NCI-H82 (cell line): ENCODE measurements around the gene CTNNA1.
A peak's percentile ranks its signal among the peaks of the same experiment; 100 is the strongest.
"Not testable (repeated sequence)": the region's sequence is repeated elsewhere in the genome, so short reads cannot be mapped to it uniquely, and the experiment has no call there.

Experiments
- DNase-seq: peaks from one replicate; lab custom pipeline; 2025; lab: John Stamatoyannopoulos, UW

Gene CTNNA1

DNA sequence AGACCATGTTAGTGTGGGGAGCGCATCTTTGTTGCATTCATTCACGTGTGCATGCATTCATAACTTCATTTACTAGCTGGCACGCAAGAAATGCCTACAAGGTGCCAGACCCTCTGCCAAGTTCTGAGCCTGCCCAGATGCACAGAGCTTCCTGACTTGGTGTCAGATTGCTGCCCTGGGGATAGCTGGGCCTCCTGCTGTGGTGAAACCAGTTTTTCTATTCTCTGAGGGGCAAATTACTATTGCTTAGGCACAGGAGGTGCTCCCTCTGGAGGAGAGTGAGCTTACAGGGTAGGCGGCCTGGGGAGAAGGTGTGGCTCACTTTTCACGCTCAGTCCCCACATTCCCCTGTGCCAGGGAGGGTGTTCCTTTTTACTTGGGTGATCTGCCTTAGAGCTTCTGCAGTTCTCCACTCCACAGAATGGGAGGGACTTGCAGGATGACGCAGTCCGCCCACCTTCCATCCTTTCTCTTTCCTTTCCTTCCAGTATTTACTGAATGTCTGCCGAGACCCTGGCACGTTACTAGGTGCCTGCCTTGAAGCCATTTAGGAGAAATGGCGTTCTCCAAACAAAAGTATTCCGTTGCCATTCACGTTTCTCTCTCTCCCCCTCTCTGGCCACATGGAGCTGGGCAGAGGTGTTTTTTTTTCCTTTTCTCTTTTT lies 27.9 kb upstream of the CTNNA1 start:
- peak; percentile 41 for DNase-seq

DNA sequence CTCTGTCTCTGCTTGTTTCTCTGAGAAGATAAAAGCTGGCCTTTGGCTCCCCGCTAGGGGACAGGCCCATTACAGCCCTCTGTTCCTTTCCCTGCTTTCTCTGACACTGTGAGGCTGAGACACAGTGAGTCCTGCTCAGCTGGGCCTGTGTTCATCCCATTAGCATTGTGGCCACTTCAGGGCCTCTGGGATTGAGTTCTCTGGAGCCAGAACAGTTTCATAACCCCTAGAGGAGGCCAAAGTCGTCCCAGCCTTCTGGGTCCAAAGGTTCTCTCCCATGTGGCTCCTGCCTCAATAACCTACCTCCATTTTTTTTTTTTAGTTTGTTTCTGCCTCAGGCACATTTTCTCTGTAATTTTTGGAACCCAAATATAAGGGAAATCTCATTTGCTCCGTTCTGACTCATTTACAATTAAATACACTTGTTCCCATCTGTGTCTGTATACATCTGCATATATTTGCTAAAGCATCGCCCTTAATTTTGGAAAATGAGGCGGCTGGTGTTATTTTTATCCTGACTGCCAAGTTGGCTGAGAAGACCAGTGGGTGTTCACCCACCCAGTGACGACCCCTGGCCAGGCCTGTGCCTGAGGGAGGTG lies 27.3 kb upstream of the CTNNA1 start:
- no peak for DNase-seq

DNA sequence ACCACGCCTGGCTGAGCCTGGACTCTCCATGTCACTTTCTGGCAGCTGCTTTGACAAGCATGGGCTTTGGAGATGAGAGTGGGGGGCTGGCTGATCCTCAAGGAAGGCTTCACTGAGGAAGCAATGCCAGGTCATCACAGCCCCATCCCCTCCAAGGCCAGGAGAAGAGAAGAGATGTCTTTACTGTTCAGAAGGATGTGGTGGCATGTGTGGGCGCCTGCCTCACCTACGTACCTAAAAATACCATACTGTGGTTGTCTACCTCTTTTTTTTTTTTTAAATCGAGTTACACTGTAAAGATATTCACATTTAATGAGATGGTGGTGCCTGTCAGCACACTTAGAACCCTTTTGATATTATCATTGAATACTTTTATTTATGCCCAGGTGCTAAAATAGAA lies 26.4 kb upstream of the CTNNA1 start:
- DNase-seq: no peak

DNA sequence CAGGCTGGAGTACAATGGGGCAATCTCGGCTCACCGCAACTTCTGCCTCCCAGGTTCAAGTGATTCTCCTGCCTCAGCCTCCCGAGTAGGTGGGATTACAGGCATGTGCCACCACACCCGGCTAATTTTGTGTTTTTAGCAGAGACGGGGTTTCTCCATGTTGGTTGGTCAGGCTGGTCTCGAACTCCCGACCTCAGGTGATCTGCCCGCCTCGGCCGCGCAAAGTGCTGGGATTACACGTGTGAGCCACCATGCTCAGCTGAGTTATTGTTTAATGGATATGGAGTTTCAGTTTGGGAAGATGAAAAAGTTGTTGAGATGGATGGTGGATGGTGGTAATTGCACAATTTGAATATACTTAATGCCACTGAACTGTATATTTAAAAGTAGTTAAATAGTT lies 22.7 kb upstream of the CTNNA1 start:
- DNase-seq: not testable (repeated sequence)

DNA sequence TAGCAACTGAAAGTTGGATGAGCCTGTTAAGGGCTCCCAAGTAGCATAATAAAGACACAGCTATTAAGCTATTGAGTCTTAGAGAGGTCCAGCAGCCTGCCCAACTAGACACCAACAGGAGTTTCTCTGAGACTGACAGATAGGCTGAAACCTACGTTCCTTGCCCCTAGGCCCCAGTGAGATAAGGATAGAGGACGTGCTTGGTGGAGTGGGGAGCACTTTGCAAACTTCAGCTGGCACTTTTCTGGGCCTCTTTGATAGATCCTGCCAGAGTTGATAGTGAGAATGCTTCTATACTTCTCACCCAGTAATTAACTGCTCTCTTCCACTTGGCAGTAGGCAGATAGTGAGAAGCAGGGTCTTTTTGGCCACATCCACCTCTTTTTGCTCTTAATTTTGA lies 20.8 kb upstream of the CTNNA1 start:
- DNase-seq: no peak

DNA sequence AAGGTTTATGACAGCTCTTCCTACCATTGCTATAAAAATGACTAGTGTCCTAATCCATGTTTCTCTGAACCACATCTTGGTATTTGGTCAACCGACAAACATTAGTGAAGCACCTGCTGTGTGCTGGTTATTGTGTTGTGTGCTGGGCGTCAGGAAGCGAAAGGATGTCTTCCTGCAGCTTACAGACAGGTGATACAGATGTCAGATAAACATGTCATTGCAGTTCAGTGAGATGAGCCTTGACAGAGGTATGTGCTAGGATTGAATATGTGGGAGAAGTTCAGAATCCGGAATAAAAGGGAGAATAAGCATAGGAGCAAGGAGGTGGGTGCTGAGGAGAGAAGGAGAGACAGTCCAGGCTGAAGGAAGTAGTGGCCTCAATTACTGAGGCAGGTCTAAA lies 20.3 kb upstream of the CTNNA1 start:
- DNase-seq: no peak

DNA sequence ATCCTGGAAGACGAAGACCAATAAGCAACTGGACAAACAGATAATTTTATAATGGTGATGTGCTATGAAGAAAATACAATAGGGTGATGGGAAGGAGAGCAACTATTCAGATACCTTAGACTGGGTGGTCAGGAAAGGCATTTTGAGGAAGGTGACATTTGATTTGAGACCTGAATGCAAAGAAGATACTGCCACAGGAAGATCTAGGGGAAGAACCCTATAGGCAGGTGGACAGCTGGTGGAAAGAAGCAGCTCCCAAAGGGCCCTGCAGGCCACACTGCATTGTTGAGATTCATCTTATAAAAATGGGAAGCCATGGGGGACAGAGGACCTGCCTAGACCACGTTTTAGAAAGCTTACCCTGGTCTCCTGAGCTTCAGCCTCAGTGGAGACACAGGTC lies 19.7 kb upstream of the CTNNA1 start:
- no peak for DNase-seq

DNA sequence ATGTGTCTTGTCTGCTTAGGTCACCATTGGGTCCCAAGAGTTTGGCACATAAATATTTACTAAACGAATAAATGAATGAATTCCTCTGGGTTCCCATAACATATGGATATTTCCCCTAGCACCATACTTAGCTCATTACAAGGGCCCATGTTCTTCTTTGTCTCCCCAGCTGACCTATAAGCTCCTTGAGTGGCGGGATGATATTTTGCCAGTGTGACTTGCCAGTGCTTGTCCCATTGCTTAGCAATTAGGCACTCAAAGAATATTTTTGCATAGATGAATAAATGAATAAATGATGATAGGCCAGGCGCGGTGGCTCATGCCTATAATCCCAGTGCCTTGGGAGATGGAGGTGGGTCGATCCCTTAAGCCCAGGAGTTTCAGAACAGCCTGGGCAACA lies 16.9 kb upstream of the CTNNA1 start:
- DNase-seq: no peak

DNA sequence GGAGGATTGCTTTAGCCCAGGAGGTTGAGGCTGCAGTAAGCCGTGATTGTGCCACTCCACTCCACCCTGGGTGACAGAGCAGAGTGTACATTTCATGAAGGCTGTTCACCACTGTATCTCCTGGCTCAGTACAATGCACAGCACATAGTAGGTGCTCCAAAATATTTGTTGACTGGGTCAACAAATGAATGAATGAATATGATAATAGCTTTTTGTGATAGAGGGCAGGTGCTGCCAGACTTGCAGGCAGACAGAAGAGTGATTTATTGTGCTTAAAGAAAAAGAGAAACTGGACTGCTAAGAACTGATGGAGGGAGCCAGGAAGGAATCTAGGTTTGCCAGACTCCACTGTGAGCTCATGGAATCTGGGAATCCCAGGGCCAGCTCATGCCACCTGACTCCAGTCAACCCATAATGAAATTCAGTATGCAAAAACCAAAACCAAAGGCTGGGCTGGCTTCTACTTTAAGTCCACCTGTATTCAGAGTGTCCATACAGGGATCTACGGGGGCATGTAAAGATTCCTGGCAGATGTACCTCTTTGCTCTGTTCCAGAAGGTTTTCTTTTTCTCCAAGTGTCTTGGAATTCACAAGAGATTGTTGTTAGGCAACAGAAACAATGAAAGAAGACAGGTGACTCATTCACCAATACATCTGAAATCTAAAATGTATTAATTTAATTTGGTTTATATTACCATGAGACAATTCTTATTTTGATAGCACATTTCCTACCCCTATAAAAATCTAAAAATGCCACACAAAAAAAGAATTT lies 15.5 kb upstream of the CTNNA1 start:
- no peak for DNase-seq

DNA sequence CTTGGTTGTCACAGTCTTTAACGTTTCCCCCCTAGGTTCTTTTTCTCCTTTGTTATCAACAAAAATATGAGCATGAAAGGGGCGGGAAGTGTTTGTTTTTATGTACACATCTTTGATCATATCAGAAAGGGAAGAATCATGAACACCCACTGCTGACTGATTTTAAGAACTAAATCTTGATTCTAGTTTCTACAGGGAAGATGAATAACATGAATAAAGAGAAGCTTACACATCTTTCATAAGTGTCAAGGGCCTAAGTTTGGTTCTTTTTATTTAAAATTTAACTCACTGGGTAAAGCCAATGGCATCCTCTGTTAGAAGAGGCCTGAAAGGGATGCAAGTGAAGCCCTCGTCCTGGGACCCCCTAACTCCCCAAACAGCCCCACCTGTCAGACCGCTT lies 14.8 kb upstream of the CTNNA1 start:
- DNase-seq: no peak

DNA sequence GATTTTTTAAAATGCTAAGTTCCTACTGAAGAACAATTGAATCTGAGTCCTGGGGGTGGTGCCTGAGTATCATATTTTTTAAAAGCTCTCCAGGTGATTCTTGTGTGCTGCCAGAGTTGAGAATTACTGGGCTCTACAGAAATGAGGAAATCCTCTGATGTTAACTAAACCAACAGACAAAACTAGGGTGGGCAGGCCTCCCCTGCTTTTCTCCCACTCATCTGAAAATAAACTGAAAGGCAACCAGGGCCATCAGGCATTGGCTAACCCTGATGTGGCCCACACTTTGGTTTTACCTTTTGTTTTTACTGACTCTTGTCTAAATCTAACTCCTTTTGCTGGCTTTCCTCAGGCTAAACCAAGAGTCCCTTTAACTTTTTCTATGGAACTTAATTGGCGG lies 13.3 kb upstream of the CTNNA1 start:
- no peak for DNase-seq

DNA sequence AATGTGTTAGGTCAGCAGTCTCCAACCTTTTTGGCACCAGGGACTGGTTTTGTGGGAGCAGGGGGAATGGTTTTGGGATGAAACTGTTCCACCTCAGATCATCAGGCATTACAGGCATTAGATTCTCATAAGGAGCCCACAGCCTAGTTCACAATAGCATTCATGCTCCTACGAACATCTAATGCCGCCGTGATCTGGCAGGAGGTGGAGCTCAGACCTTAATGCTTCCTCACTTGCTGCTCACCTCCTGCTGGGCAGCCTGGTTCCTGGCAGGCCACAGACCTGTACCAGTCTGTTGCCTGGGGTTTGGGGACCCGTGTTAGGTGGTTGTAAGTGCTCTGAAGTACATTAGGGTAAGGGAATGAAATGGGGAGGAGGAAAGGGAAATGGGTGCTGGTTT lies 9.7 kb upstream of the CTNNA1 start:
- DNase-seq: peak; percentile 13

DNA sequence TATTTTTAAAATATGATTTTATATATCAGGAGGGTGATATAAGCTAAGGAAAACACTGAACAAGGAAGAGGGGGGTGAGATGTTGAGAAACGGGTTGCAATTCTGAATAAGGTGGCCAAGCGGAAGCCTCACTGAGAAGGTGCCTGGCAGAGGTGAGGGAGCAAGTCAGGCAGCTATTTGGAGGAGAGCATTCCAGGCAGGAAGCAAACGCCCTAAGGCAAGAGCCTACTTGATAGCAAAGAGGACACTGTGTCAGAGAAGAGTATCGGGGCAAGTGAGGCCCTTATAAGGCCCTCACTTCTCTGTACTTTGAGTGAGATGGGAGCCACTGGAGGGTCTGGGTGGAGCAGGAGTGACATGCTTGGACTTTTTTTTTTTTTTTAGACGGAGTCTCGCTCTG lies 8.0 kb upstream of the CTNNA1 start:
- no peak for DNase-seq

DNA sequence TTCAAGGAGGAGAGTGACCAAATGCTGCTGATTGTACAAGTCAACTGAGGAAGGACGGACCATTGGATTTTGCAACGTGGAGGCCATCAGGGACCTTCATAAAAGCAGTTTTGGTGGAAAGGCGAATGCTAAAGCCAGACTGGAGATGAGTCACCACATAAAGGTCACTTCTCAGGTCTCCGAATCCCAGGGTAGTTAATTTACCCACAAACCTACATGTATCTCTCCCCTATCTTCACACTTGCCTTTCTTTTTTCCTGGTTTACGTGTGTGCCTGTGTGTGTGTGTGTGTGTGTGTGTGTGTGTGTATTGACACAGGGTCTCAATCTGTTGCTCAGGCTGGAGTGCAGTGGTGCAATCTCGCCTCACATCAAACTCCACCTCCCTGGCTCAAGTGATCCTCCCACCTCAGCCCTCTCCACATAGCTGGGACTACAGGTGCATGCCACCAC lies 4.6 kb upstream of the CTNNA1 start:
- DNase-seq: no peak

DNA sequence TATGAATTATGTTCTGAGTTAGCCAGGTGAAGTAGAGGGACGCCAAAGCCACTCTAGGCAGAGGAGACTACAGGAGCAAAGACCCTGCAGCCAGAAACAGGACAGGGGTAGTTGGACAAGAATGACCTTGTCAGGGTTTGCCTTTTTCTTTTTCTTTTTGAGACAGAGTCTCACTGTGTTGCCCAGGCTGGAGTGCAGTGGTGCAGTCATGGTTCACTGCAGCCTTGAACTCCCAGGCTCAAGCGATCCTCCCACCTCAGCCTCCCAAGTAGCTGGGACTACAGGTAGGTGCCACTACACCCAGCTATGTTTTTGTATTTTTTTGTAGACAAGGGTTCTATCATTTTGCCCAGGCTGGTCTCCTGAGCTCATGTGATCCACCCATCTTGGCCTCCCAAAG lies 1.9 kb upstream of the CTNNA1 start:
- not testable (repeated sequence) for DNase-seq

DNA sequence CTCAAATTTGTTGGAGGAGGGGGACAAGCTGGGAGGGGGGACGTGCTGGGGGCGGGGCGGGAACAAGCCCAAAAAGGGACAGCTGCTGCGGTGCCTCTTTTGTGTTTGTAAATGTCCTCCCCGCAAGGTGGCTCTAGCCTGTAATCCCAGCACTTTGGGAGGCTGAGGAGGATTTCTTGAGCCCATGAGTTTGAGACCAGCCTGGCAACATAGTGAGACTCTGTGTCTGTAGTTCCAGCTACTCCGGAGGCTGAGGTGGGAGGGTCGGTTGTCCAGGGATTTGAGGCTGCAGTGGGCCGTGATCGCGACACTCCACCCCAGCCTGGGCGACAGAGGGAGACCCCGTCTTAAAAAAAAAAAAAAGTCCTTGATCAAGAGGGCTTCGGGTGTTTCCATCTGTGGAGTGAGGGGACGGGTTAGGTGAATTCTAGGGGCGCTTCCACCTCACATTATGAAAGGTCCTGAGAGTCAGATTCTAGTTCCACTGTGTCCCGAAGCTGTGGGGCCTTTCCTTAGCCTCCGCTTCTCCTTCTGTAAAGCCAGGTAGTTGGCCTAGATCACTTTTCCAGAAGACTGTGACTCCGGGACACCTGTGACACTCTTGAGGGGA lies 779 bp upstream of the CTNNA1 start:
- peak; percentile 67 for DNase-seq

DNA sequence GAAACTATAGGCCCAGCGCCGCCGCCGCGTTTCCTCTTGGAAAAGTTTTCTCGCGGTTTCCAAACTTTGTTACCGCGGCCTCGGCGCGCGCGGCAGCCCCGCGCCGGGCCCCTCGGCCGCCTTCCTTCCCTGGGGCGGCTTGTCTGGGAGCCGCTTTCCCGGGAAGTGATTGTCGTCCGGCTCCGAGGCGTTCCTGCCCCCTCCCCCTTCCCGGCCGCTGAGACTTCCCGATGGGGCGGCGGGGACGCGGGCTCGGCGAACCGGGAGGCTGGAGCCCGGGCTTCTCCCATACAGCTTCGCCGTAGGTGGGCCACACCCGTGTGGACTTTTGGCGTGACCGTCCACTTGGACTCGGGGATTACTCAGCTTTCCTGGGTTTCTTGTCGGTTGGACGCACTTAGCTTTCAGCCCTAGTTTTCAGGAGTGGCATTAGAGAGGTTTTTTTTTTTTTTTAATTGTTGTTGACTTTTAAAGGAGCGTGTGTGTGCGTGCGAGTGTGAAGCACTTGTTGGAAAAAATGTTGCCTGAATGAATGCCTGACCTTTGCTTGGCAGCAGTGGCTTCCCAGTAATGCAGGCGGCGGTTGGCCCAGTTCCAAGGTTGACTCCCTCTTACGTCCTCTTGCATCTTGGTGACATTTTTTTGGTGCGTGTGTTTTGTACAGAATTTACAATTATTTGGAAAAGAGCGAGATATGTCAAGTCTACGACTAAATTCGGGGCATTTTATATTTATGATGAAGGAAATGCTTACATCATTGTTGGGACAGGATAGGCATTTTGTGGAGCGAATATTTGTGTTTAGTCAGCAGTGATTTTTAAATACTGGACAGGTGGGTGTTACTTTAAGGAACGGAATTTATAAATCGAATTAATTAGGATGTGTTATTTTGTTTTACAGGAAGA lies 821 bp downstream of the CTNNA1 start:
- DNase-seq: peak; percentile 59

DNA sequence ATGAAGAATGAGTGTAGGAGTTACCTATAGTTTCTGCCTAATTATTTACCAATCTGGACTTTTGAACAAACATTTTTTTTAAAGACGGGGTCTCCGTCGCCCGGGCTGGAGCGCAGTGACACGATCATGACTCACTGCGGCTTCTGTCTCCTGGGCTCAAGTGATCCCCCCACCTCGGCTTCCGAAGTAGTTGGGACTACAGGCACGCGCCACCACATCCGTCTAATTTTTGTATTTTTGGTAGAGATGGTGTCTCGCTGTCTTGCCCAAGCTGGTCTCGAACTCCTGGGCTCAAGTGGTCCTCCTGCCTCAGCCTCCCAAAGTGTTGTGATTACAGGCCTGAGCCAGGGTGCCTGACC lies 1.5 kb downstream of the CTNNA1 start:
- DNase-seq: no peak

DNA sequence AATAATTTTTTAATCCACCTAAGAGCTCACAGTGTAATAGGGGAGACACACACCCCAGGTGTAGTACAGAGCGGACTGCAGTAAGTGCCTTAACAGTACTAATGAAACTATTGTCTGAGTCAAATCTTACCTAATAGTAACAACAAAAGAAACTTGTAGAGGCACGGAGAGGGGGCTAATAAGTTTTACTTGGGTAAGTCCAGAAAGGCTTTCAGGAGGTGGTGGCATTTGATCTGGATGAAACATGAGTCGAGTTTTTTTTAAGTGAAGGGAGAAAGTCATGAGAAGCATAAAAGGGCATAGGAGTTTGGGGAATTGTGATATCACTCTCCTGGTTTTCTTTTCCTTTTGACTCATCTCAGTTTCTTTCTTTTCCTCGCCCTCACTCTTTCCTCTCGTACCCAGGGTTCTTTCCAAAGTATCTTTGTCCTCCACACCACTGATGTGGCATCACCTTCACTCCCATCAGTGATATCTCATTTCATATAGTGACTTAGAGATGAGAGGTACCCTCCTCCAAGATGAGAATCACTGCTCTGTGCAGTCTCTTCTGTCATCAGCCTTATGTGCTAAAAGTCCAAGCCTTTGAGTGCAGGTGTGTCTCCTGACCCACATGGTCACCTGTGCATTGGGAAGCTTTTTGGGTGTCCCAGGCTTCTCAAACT lies 2.0 kb downstream of the CTNNA1 start:
- DNase-seq: no peak

DNA sequence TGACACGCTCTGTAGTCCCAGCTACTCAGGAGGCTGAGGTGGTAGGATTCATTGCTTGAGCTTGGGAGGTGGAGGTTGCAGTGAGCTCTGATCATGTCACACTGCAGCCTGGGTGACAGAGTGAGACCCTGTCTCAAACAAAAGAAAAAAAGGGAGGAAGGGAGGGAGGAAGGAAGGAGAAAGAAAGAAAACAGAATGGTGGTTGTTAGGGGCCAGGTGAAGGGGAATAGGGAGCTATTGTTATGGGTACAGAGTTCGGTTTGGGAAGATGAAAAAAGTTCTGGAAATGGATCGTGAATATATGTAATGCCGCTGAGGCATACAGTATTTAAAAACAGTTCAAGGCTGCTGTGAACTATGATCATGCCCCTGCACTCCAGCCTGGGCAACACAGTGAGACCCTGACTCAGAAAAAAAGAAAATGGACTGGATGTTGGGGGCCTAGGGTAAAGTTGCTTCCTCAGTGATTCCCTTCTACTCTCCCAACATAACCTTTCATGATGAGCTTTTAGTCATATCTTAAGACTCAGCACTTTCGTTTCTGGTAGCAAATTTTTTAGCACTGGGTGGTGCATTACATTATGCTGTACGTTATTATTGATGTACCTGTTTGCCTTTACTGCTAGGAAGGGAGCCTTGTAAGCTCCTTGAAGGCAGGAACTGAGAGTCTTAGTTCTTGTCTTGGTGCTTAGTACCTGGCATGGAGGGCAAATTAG lies 4.0 kb downstream of the CTNNA1 start:
- DNase-seq: no peak
